ENCODE results near the gene SPIRE1.
"Not testable (repeated sequence)": the region's sequence is repeated elsewhere in the genome, so short reads cannot be mapped to it uniquely, and the experiment has no call there.

The SPIRE1 gene

DNA sequence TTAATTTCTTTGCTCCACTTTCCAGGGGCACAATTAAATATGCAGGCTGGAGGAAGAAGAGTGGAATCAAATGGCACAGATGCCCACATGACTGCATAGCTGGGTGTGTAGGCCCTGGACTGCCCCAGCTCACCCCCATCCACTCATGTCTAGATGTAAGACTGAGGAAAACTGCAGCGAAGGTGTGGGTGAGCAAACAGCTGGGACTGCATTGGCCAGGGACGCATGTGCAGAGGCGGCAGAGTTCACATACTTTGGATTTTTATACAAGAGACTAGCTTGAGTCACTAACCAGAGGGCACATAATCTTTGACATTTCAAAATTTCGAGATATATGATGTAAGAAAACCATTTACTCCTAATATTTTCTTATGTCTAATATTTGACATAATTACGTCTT is 60.1 kb downstream of the SPIRE1 start:
- DNase-seq: no peak

DNA sequence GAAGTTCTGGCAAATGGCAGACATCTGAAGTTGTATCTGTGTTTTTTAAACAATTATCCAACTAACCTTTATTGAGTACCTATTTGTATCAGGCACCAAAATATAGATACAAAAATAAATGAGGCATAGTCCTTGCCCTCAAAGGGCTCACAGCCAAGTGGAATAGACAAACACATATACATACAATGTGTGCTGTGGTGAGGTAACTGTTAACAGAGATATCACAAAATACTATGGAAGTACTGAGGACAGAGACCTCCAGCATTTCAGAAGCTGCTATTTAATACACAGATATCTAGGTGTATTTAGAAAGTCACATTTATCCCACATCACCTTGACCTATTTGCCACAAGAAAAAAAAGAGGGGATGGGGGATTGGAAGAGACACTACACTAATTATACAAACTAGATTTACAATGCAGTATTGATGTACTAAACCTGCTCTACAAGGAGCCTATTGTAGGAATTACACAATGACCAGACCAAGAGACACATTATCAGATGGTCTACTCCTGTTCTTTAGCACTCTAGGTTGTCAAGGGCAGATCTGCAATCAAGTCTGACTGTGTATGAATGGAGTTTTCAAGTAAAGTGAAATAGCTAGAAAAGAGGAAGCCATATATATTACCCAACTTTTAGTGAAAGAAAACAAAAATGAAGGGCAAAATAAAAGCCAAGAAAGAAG is 62.2 kb downstream of the SPIRE1 start:
- no peak for DNase-seq

DNA sequence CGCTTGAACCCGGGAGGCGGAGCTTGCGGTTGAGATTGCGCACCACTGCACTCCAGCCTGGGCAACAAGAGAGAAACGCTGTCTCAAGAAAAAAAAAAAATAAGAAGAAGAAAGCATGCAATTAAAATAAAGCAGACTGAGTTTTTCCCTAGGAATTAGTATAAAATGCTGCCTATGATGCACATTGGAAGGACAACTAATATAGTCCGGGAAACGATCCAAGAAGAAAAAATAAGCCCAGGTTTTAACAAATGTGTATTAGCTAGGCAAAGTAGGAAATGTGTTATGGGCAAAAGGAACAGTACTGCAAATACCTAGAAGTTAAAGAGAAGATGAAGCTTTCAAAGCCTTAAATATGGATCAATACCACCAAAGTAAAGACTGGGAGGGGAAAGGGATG is 64.0 kb downstream of the SPIRE1 start:
- no peak for DNase-seq

DNA sequence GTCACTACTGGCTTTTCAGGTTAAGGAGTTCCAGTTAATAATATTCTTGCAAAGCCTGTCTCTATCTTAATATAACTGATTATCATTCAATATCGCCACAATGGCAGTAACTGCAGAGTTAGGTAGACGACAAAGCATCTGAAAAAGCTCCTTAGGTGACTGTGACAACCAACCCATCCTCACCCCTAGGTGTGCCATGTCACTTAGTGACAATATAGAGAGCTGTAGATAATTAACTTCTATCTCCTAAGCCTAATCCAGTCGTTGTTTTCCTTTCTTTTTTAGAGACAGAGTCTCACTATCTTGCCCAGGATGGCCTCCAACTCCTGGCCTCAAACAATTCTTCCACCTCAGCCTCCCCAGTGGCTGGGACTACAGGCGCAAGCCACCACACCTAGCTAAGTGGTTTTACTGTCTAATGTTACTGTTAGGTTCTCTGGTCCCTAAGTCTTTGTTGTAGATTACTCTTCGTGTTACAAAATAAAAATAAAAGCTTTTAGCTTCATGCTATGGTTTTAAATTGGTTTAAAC is 65.2 kb downstream of the SPIRE1 start:
- no peak for DNase-seq

DNA sequence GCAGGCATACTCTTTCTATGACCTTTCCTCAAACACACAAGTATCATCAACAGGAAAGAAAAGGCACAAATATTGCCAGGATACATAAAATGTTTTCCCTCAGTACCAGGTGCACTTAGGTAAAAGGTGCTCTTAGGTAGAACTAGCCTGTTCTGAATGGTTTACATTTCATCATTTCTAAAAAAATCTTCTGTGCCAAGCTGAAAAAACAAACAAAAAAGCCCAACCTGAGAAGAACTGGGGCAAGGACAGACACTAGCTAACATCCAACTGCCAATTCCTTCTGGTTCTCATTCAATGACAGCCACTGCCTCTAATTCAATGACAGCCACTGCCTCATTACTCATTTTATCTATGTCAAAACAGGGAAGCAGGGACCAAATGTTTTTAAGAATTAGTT is 68.5 kb downstream of the SPIRE1 start:
- DNase-seq: no peak

DNA sequence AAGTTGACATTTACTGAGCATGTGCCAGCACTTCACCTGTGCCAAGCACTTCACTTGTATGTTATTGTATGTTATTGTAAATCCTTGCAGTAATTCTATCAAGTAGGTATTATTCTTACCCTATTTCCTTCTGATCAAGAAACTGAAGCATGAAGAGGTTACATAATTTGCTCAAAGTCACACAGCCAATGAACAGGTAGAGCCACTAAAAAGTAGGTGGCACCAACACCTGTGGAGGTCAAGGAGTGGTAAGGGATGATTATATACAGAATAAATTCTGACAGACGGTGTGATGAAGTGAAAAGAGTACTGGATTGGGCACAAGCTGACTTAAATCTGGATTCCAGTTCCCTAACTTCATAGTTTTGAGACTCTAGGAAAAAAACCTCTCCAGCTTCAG is 71.0 kb downstream of the SPIRE1 start:
- DNase-seq: no peak

DNA sequence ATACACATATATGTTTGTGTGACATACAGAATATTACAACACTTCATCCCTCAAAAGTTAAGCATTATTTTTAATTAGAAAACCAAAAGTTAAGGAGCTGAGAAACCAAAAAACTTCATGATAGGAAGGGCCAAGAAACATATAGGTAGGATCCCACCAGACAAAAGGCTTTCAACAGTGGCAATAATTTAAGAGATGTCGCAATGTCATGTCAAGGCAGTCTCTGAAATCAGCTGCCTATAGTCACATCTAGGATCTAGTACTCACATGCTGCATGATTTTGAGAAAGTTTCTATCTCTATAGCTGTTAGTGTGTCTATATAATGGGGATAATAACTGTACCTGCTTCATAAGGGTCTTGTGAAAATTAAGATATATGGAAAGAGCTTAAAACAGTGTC is 72.7 kb downstream of the SPIRE1 start:
- no peak for DNase-seq

DNA sequence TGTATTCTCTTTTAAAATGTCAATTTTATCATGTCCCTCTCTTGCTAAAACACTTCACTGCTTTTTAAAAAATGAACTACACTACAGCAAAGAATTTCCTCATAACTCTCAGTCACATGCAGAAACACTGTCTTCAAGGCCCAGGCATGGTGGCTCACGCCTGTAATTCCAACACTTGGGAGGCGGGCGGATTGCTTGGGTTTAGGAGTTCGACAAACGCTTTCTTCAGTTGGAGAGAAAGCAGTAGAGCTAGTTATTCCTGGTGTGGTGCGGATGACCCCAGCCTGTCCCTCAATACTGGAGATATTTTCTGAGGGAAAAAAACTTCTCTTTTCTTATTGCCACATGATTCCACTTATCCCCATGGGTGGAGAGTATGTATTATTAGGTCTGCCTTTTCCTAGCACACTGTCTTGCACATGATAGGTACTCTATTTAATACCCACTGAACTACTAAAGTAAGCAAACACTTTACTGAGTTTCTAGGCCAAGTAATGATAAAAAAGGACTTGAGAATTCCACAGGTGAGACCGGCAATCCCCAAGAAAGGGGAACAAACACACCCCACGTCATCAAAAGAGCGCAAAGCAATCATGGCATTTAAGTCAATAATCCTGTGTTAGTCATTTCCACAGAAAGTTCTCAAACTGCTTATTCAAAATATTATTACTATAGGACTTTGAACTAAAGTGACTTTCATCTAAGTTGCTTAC is 77.1 kb downstream of the SPIRE1 start:
- no peak for DNase-seq

DNA sequence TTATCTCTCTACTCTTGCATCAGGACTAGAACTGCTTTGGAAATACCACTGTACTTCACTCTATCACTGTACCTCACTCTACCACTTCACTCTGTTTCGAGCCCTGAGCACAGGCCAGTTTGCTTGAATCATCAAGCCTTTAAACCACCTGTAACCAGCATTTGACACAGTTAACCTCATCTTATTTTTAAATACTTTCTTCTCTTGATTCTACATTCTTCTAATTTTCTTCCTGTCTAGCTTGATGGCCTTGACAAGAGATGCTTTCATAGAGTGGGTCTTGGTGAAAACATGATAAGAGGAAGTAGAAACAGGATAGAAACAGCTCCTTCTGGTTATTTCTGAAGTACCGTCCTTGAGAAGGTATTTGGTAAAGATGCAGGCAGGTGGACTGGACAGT is 78.1 kb downstream of the SPIRE1 start:
- no peak for DNase-seq

DNA sequence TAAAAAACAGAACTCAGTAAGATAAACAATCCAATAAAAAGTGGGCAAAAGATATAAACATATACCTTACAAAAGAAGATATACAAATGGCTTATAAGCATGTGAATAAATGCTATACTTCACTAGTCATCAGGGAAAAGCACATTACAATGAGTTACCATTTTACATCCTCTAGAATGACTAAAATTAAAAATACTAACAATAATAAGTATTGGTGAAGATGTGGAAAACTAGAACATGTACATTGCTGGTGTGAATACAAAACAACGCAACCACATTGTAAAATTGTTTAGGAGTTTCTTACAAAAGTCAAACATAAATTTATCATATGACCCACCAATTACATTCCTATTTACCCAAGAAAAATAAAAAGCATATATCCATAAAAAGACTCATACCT is 80.1 kb downstream of the SPIRE1 start:
- no peak for DNase-seq

DNA sequence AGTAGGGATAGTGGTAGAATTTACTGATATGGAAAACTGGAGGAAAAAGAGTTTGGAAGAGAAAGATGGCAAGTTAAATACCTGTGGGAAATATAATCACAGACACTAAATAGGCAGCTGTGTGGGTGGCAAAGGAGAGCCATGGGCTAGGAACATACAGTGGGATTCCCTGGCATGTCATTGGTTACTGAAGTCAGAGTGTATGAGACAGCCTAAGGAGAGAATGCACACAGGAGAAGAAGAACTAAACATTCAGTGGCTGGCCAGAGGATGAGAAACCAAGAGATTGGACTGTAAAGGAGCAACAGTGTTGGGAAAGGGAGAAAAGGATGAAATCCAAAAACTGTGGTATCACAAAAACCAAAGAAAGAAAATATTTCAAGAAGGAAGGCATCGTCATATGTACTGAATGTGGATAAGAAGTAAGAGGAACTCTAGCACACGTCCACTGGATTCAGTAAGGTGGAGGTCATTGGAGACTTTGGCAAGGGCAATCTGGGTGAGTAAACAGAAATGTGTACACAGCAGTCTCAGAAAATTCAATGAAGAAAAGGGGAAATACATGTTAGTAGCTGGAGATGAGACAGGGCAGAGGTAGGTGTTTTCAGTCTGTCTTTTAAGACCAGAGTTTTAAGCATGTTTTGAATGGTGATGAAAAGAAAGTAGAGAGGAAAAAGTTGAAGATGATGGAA is 83.3 kb downstream of the SPIRE1 start:
- no peak for DNase-seq

DNA sequence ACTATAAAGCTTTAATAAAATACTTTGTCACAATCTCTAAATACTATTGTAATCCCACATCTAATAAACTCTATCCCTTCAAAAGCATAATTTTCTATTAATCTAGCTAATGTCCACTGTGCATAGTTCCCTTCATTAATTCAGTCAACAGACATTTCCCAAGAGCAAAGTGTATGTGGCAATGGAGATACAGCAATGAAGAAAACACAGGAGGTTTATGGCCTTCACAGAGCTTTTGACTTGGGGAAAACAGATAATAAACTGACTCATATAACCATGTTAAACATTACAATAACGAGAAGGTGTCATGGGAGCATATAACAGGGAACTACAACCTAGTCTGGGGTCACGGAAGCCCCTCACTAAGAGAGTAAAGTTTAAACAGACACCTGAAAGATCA is 86.3 kb downstream of the SPIRE1 start:
- DNase-seq: no peak

DNA sequence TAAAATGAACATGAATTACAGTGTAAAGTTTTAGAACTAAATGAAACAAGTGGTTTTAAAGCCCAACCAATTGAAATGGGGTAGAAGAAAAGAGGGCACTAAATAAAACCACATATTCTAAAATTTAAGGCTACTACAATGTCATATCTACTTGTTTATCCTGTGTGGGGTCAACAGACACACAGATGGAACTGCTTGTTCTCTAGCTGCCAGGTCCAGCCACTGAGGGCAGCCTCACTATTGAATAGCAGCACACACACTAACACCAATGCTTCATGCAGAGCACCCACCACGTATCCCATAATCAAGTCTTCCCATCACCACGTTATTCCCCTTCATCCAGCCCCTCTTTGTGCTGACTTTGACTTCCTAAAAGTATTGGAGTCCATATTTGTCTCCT is 88.1 kb downstream of the SPIRE1 start:
- DNase-seq: no peak

DNA sequence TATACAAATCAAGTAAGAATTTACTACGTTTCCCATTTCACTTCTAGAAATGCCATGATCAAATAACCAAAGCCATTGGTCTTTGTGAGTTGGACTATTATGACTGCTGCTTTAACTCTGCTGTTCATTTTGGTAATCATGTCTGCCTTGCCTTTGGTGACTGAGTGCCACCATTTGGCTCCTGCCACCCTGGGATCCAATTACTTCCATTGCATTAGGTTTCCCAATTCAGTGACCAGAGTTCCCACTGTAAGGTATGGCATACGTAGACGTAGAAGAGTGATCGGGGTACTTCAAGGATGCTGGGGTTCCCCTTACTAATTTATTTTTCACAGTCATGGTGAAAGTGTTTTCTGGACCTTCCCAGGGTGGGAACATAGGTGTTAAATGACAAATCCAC is 90.1 kb downstream of the SPIRE1 start:
- no peak for DNase-seq

DNA sequence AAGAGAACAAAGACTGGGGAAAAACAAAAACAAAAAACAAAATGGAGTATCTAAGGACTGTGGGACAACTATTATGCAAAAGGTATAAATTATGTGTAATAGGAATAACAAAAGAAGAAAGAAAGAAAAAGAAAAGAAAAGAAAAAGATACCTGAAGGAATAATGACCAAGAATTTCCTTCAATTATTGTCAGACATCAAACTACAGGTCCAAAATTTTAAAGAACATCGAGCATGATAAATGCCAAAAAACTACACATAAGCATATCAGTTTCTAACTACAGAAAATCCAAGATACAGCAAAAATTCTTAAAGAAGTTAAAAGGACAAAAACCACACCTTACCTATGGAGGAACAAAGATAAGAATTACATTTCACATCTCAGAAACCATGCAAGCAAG is 93.0 kb downstream of the SPIRE1 start:
- no peak for DNase-seq

DNA sequence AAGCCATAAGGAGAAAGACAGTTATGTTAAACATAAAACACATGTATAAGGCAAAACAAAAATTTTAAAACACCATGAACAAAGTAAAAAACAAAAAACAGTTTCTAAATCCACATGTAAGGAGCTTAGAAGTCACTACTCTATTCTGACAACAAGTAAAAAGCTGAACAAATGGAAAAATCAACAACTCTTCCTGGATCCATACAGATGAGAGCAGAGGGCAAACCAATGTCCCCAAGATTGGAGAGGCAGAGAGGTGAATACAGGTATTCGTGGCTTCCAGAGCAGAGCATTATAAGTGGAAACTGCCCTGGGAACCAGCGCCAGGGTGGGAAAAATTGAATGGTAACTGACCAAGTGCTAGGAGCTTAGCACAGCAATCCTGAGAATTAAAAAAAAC is 93.5 kb downstream of the SPIRE1 start:
- DNase-seq: no peak

DNA sequence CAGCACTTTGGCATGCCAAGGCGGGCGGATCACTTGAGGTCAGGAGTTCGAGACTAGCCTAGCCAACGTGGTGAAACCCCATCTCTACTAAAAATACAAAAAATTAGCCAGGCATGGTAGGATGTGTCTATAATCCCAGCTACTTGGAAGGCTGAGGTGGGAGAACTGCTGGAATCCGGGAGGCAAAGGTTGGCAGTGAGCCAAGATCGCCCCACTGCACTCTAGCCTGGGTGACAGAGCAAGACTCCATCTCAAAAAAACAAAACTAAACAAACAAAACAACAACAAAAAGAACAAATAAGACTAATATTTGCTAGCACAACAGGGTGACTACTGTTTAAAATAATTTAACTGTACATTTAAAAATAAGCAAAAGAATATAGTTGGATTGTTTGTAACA is 97.3 kb downstream of the SPIRE1 start:
- DNase-seq: not testable (repeated sequence)

DNA sequence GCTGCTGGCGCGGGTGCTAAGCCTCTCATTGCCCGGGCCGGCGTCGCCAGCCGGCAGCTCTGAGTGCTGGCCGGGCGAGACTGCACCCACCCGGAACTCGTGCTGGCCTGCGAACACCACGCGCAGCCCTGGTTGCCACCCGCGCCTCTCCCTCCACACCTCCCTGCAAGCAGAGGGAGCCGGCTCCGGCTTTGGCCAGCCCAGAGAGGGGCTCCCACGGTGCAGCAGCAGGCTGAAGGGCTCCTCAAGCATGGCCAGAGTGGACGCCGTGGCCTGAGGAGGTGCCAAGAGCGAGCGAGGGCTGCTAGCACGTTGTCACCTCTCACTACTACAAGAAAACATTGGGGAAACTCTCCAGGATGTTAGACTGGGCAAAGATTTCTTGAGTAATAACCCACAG is 98.6 kb downstream of the SPIRE1 start:
- DNase-seq: no peak

DNA sequence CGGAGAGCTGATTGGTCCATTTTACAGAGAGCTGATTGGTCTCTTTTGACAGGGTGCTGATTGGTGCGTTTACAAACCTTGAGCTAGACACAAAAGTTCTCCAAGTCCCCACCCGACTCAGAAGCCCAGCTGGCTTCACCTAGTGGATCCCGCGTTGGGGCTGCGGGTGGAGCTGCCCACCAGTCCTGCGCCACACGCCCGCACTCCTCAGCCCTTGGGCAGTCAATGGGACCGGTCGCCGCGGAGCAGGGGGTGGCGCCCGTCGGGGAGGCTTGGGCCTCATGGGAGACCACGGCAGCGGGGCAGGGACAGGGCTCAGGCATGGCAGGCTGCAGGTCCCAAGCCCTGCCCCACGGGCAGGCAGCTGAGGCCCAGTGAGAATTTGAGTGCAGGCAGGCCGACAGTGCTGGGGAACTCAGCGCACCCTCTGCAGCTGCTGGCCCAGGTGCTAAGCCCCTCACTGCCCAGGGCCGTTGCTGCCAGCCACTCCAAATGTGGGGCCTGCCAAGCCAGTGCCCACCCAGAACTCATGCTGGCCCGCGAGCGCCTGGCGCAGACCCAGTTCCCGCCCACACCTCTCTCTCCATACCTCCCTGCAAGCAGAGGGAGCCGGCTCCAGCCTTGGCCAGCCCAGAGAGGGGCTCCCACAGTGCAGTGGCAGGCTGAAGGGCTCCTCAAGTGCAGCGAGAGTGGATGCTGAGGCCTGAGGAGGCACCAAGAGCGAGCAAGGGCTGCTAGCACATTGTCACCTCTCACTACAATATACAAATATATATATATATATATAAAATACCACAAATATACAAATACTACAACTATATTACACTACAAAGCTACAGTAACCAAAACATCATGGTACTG is 100.7 kb downstream of the SPIRE1 start:
- DNase-seq: no peak

DNA sequence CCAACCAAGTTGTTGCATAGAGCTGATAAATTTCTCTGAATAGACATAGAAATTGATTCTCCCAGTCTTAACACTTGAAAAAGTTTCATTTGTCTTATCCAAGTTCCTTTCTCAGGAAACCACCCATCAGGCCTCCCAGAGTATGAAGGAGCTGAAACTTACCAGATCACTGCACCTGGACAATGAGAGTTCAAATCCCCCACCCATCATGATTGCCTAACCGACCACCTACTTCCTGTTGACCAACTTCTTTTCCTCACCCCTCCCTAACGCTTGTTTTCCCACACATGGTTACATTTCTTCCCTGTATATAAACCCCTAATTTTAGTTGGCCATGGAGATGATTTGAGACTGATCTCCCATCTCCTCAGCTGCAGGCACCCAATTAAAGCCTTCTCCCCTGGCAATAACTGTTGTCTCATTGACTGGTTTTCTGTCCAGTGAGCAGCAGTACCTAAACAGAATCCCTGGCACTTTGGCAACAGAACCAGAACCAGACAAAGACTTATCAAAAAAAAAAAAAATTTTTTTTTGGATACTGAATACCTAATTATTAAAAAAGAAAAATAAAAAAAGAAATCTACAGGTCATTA is 103.0 kb downstream of the SPIRE1 start:
- no peak for DNase-seq

DNA sequence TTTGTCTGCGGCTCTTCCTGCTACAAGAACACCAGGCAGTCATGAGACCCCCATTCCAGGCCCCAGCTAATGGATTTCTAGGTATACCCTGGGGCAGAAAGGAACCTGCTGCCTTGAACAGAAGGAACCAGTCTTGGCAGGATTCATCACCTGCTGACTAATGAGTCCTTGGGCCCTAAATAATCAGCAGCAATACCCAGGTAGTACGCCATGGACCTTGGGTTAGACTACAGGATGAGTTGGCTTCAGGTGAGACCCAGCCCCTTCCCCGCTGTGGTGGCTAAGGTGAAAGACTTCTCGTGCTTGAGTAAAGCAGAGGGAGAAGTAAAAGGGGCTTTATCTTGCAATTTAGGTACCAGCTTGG is 105.0 kb downstream of the SPIRE1 start:
- no peak for DNase-seq
